SK-N-SH (cell line): ENCODE data around the gene TBRG4. TPM values are rescaled to one million over a fixed set of nuclear protein-coding genes. Genes with fewer than 3 reads are reported as not detected.

Experiments
- CTCF ChIA-PET: fragments of 300-600, 350-600 bp; formaldehyde crosslinking; extraction: SDS; loops from one replicate; lab custom pipeline; 2021; lab: Yijun Ruan, JAX
- POLR2A ChIA-PET: fragments of 350-600 bp; sonication (Branson Sonifier 250); formaldehyde crosslinking; extraction: SDS; loops from one replicate; lab custom pipeline; 2020; ENCODE audit warnings: antibody characterized with exemption, inconsistent platforms; lab: Yijun Ruan, JAX
- DNase-seq: peaks from one replicate; pipeline ENCODE4 v3.0.0; 2012
- H2AFZ ChIP-seq: fragments of 200-600 bp; sonication (generic); 2 replicates; pipeline ENCODE4 v1.8.1; 2016; ENCODE audit warnings: antibody characterized with exemption, mild to moderate bottlenecking, low read depth
- H3F3A ChIP-seq: fragments of 200-600 bp; sonication (generic); replicated peaks from 2 replicates; pipeline ENCODE3; 2016; ENCODE audit warnings: antibody characterized with exemption, mild to moderate bottlenecking; ENCODE audit not compliant: insufficient read depth
- H3K27ac ChIP-seq, 2 experiments: fragments of 200-500 bp in 1 of 2; fragments of 200-600 bp in 1 of 2; sonication (Bioruptor generic) in 1 of 2; sonication (generic), shearing (Covaris generic) in 1 of 2; 2 replicates each; pipeline versions ENCODE4 v1.5.1 to v1.6.1; 2014 to 2016; ENCODE audit warnings: low read depth in 2 of 2, inconsistent platforms in 1 of 2, low read length in 1 of 2, mild to moderate bottlenecking in 1 of 2, mixed read lengths in 1 of 2
- H3K27me3 ChIP-seq: fragments of 200-600 bp; sonication (generic), shearing (Covaris generic); 2 replicates; pipeline ENCODE4 v1.6.1; 2016; ENCODE audit warnings: mixed run types; ENCODE audit not compliant: insufficient read depth
- H3K36me3 ChIP-seq, 2 experiments: fragments of 200-500 bp in 1 of 2; fragments of 200-600 bp in 1 of 2; sonication (Bioruptor generic) in 1 of 2; sonication (generic) in 1 of 2; replicated peaks in 1 of 2; 2 replicates each; pipeline versions ENCODE3 to v1.5.1; 2014 to 2016; ENCODE audit warnings: low read length in 1 of 2, mild to moderate bottlenecking in 1 of 2; ENCODE audit not compliant: insufficient read depth in 2 of 2, control insufficient read depth in 1 of 2
- H3K4me1 ChIP-seq, 2 experiments: fragments of 200-500 bp in 1 of 2; fragments of 200-600 bp in 1 of 2; sonication (Bioruptor generic) in 1 of 2; sonication (generic), shearing (Covaris generic) in 1 of 2; 2 replicates each; pipeline versions ENCODE4 v1.5.1 to v1.6.1; 2014 to 2016; ENCODE audit warnings: low read depth in 1 of 2, low read length in 1 of 2, mixed run types in 1 of 2; ENCODE audit not compliant: insufficient read depth in 2 of 2, control insufficient read depth in 1 of 2
- H3K4me2 ChIP-seq: fragments of 200-600 bp; sonication (generic), shearing (Covaris generic); 2 replicates; pipeline ENCODE4 v1.6.1; 2017; ENCODE audit warnings: mixed run types
- H3K4me3 ChIP-seq, 2 experiments: fragments of 200-500 bp in 1 of 2; fragments of 200-600 bp in 1 of 2; sonication (Bioruptor generic) in 1 of 2; sonication (generic), shearing (Covaris generic) in 1 of 2; 2 replicates each; pipeline versions ENCODE4 v1.5.1 to v1.8.1; 2014 to 2016; ENCODE audit warnings: low read depth in 2 of 2, inconsistent platforms in 1 of 2, low read length in 1 of 2, mild to moderate bottlenecking in 1 of 2, mixed read lengths in 1 of 2, moderate library complexity in 1 of 2
- H3K79me2 ChIP-seq: fragments of 200-600 bp; sonication (generic); 2 replicates; pipeline ENCODE4 v1.8.1; 2017; ENCODE audit warnings: mild to moderate bottlenecking; ENCODE audit not compliant: insufficient read depth
- H3K9ac ChIP-seq: fragments of 200-600 bp; sonication (generic); 2 replicates; pipeline ENCODE4 v1.6.1; 2017; ENCODE audit warnings: mixed run types
- H3K9me2 ChIP-seq: fragments of 200-600 bp; sonication (generic); 2 replicates; pipeline ENCODE4 v1.6.1; 2017; ENCODE audit warnings: mixed run types
- H3K9me3 ChIP-seq: fragments of 200-600 bp; sonication (generic); 2 replicates; pipeline ENCODE4 v1.6.1; 2017; ENCODE audit warnings: mixed run types, mild to moderate bottlenecking, moderate library complexity
- H4K20me1 ChIP-seq: fragments of 200-600 bp; sonication (generic); 2 replicates; pipeline ENCODE4 v1.6.1; 2017; ENCODE audit warnings: mild to moderate bottlenecking, mixed run types; ENCODE audit not compliant: insufficient read depth
- CHD2 ChIP-seq: fragments of 150-350 bp; IDR thresholded peaks from 2 replicates; pipeline ENCODE4 v1.6.1; 2018; ENCODE audit warnings: low read length; ENCODE audit not compliant: partially characterized antibody
- EP300 ChIP-seq, 2 experiments: IDR thresholded peaks; 2 replicates each; pipeline versions ENCODE4 v1.4.0 to v1.6.1; 2012; ENCODE audit warnings: borderline replicate concordance in 1 of 2, low read depth in 1 of 2, low read length in 1 of 2
- EZH2phosphoT487 ChIP-seq: fragments of 200-600 bp; sonication (generic); IDR thresholded peaks from 2 replicates; pipeline ENCODE4 v1.6.1; 2017; ENCODE audit warnings: low read depth, mixed run types, mild to moderate bottlenecking, antibody characterized with exemption, moderate library complexity, borderline replicate concordance
- FOXM1 ChIP-seq: IDR thresholded peaks from 2 replicates; pipeline ENCODE4 v1.4.0; 2012; ENCODE audit warnings: low read depth, mild to moderate bottlenecking
- GATA2 ChIP-seq: sonication (generic); formaldehyde crosslinking; IDR thresholded peaks from 2 replicates; pipeline ENCODE4 v1.5.0; 2020; ENCODE audit warnings: mild to moderate bottlenecking, missing genetic modification reagents
- IRF3 ChIP-seq: fragments of 150-350 bp; IDR thresholded peaks from 2 replicates; pipeline ENCODE4 v1.6.1; 2016; ENCODE audit warnings: mild to moderate bottlenecking, low read depth, low read length
- JUND ChIP-seq: IDR thresholded peaks from 2 replicates; pipeline ENCODE4 v1.4.0; 2012
- PBX3 ChIP-seq: IDR thresholded peaks from 2 replicates; pipeline ENCODE4; 2012
- RAD21 ChIP-seq: IDR thresholded peaks from 2 replicates; pipeline ENCODE4 v1.6.1; 2012; ENCODE audit warnings: mild to moderate bottlenecking, low read length
- REST ChIP-seq: IDR thresholded peaks from 2 replicates; pipeline ENCODE4 v1.6.1; 2012; ENCODE audit warnings: mild to moderate bottlenecking, low read depth, low read length, moderate library complexity
- RXRA ChIP-seq: IDR thresholded peaks from 2 replicates; pipeline ENCODE4 v1.4.0; 2012; ENCODE audit warnings: low read depth, mild to moderate bottlenecking, borderline replicate concordance
- TEAD4 ChIP-seq: IDR thresholded peaks from 2 replicates; pipeline ENCODE4 v1.4.0; 2012; ENCODE audit warnings: mild to moderate bottlenecking, borderline replicate concordance; ENCODE audit not compliant: insufficient read depth
- YY1 ChIP-seq: IDR thresholded peaks from 2 replicates; pipeline ENCODE4 v1.4.0; 2012; ENCODE audit warnings: low read depth, mild to moderate bottlenecking
- WGBS: methylation state at CpG from one replicate; pipeline ENCODE4 v1.1.6; 2017; ENCODE audit warnings: low lambda C conversion rate; 5-methylcytosine and 5-hydroxymethylcytosine counted together
- polyA plus RNA-seq, 3 experiments: library from polyadenylated mRNA; depleted of rRNA; stranded (reverse); fragments of >200 nt; gene quantifications; 2 replicates each; pipeline ENCODE4 v1.2.3, GENCODE V29; 2012

The TBRG4 gene
- polyA plus RNA-seq, 1 of the 3 experiments (the other 2 are of a cell fraction), result 76.2 TPM

GRCh38 chr7:45054442-45054841 is 57.1 kb downstream of the TBRG4 start:
- H2AFZ ChIP-seq, result no peak overlapping the region
- no peak for TF ChIP-seq RAD21
- no peak for TF ChIP-seq YY1
- no peak for TF ChIP-seq IRF3
- no peak for TF ChIP-seq CHD2
- no peak for TF ChIP-seq REST
- no peak for TF ChIP-seq RXRA
- TF ChIP-seq PBX3, result no peak
- TF ChIP-seq GATA2, result no peak
- no peak for TF ChIP-seq JUND
- no peak for TF ChIP-seq EP300 (IDR thresholded peaks at IDR 0.05; ENCODE audit: borderline replicate concordance in 1 of 2, low read depth in 1 of 2, low read length in 1 of 2)
- no peak for TF ChIP-seq TEAD4
- TF ChIP-seq FOXM1, result no peak
- TF ChIP-seq EZH2phosphoT487, result no peak
- H3K9me3 ChIP-seq, result no peaks in the 10 kb centered on the region
- peaks cover 2% of the 10 kb centered on the region for H3F3A ChIP-seq
- CTCF ChIA-PET, result interaction anchor here (1.0 to 1.7 kb wide), 3 partner anchors 12 to 82 kb away, joined by 5 read pairs; no protein-coding TSS in a partner anchor
- peaks cover 0 to 2% of the 10 kb centered on the region in 2 experiments; a peak in 1 of 4 replicates for H3K4me1 ChIP-seq
- no peaks in the 10 kb centered on the region for H4K20me1 ChIP-seq
- POLR2A ChIA-PET, result no interaction called here
- H3K9me2 ChIP-seq, result no peaks in the 10 kb centered on the region
- 100% methylated on average over 3 of the region's 3 CpGs for WGBS
- peaks cover 5 to 25% of the 10 kb centered on the region in 2 experiments for H3K36me3 ChIP-seq
- H3K4me2 ChIP-seq, result no peak overlapping the region
- no peak overlapping the region for H3K27ac ChIP-seq
- no peak for DNase-seq
- peaks cover 41% of the 10 kb centered on the region for H3K79me2 ChIP-seq
- H3K27me3 ChIP-seq, result no peaks in the 10 kb centered on the region
- H3K9ac ChIP-seq, result no peak overlapping the region
- H3K4me3 ChIP-seq, result no peak overlapping the region
